LHCN-M2 (cell line): ENCODE data around the gene HOXA2. TPM values are rescaled to one million over a fixed set of nuclear protein-coding genes. Genes with fewer than 3 reads are reported as not detected.

Experiments used
- DNase-seq: peaks from one replicate; pipeline ENCODE4 v3.0.0-alpha.2; 2012; ENCODE audit warnings: low read depth
- polyA plus RNA-seq: library from polyadenylated mRNA; unstranded; fragments of >200 nt; gene quantifications from one replicate; pipeline ENCODE4 v1.2.1, GENCODE V29; 2012; ENCODE audit warnings: missing spikeins
- total RNA-seq: library from RNA; depleted of rRNA; stranded (reverse); fragments of >200 nt; gene quantifications from 2 replicates; pipeline ENCODE4 v1.2.3, GENCODE V29; 2014; rRNA removed

Gene HOXA2
- total RNA-seq = 0.46 and 0.51 TPM in 2 replicates
- polyA plus RNA-seq = 0.23 TPM

- DNase-seq = no peak
These were observed at the start of gene HOXA2 for GRCh38 chr7:27102581-27103442. HOXA2 (minus strand) TSS chr7:27102683; CDS start chr7:27102500, 183 bp downstream.

- DNase-seq = no peak
These were observed 49.0 kb upstream of the HOXA2 start for GRCh38 chr7:27151341-27151930.

DNA sequence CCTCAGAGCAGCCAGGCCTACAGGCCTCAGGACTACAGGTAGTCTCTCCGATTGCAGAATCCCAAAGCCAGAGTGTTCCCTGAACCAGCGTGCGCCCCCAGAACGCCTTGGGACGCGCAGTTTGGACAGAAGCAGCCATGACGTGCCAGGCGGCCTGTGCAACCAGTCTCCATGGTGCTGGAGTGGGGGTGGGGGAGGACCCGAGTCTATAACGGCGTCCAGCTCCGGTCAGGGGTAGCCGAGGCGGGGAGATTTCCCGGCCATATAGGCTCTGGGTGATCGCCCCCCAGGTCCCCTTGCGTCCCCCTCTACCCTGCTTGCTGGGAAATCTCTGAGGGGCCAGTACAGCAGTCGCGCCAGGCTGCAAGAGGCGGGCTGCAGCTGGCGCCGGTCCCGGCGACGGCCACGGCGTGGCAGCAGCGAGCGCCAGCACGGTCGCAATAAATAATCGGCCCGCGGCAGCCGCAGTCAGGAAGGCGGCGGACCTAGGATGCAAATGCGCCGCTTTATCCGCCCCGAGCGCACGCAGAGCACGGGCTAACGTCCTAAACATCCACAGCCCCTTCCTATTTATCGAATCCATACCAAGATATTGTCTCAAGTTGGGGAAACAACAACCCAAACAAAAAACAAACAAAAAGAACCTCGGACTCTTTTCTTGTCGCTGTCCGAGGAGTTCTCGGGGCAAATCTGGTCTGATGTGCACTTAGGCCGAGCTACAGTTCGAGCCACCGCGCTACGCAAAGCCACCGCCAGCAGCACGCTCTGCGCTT lies 48.3 kb upstream of the HOXA2 start:
- peak; percentile 77 for DNase-seq

DNA sequence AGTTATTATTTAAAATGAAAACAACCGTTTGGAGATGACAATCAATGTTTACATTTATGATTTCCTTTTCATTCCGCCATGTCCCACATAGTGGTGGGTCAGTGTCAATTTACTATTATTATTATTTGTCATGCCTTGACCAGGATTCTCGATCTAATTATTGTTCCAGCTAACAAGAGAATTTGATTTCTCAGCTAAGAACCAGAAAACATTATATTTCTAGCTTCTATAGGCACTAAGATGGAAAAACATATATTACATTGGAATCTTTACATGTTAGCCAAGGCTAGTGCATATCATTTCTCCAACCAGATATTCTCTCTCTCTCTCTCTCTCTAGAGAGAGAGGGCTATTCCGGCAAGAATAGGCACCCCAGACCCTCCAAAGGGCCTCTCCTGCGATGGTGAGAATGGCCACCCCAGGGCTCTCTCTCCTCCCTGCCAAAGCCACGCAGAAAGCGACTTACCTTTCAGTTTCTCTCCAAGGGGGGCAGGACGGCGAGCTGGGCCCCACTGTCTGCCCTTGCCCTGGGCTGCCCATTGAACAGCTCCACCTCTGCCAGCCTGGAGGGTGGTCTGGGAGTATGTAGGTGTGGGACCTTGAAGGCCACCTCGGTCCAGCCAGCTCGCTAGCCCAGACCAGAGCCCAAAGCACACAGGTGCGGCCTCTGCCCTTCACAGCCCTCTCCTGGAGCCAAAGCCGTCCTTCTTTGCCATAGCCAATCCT lies 47.5 kb upstream of the HOXA2 start:
- DNase-seq = no peak

DNA sequence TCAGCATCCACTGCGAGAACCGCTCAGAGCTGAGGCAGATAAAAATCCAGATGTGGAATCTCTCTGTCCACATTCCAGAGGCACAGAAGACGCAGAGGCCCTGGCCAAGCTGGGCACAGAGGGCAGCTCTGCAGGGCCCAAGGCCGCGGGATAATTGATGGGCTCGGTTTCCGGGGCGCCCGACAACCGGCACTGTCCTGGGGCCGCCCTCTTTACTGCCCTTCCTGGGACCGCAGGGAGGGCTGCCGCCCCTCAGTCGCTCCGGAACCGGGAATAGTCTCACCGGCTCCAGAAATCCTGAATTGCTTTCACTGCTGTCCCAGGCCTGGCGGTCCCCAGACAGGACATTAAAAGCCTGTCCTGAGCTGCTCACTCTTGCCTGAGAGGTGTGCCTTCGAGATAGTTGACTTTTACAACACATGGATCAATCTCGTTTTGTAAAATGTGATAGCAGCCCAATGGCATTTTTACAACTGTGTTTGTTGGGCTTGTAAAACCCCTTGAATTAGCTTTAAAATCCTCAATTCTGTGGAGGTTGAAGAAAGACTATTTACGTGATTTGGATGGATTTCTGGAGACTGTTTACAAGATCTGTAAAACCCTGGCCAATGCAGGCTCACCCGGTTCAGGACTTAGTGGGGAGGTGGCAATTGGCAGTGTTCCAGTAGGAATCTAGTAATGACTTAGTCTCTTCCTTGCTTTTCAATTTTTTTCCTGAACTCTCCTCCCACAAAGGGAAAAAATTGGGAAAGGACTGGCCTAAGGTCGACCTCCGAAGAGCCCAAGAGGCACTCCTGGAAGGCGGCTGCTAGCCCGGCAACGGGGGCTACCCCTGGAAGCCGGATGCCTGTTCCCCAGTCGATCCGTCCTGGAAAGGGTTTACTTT lies 46.5 kb upstream of the HOXA2 start:
- no peak for DNase-seq

DNA sequence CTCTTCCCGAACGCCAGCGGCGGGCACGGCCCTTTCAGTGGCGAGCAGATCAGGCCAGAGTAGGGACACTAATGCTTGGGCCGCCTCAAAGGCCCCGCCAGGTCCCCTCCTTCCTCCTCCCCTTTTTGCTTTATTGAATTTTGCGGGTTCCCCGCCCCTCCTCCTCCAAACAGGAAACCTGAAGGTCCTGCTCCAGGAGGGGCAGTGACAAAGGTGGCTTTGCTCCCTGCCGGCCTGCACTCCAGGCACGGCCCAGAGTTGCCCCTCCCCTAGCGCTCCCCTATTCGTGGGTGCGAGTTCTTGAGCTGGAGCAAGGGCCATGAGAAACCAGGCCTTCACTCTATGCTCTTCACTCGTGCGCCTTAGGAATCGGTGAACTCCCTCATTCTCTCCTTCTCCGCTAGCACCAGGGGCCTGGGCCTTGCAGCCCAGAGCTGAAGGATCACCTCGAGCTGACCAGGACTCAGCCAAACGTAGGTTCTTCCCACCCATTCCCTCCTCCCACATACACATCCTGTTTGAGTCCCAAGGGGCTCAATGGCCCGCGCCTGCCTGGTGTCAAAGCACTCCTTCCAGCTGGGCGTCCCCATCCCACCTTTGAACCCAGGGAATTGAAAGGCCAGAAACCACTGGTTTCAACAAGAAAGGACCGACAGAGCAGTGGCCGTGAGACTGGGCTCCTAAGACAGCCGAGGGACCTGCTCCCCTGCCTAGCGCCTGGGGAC lies 45.7 kb upstream of the HOXA2 start:
- no peak for DNase-seq

DNA sequence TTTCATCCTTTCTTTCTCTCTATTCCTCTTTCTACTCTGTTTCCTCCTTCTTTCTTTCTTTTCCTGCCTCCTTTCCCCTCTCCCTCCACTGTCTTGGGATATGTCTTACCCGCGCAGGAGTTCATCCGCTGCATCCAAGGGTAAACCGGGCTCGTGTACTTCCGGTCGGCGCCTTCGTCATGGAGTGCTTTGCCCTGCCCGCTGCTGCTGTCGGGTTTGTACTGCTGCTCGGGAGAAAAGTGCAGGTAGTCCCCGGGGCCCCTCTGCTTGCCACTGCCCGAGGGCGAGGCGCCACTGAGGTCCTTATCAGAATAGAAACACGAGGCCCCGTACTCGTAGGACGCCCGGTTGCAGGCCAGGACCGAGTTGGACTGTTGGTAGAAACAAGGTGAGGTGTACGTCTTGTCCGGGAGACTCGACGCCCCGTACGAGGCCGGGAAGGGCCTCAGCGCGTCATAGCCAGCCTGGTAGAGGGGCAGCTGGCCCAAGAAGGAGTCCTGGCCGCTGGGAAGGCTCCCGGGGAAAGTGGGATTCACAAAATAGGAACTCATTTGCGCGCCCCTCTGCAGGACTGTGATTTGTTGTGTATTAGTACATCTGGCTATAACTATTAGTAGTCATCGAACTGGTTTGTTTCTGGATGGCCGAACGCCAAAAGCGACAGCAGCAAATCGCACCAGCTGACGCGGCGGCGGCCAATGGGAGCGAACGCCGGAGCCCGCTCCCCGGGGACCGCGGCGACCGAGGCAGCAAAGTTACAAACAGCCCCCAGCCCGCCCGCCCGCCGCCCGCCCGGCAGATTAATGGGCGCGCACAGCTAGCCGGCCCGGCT lies 44.9 kb upstream of the HOXA2 start, which contains the start of gene HOXA6:
Gene HOXA6 (minus strand): TSS at position 576 of the 832 bp plus-strand sequence. CDS start 25 bp downstream, at position 551.
- no peak for DNase-seq

- no peak for DNase-seq
These were observed 44.2 kb upstream of the HOXA2 start for GRCh38 chr7:27146491-27147198.

DNA sequence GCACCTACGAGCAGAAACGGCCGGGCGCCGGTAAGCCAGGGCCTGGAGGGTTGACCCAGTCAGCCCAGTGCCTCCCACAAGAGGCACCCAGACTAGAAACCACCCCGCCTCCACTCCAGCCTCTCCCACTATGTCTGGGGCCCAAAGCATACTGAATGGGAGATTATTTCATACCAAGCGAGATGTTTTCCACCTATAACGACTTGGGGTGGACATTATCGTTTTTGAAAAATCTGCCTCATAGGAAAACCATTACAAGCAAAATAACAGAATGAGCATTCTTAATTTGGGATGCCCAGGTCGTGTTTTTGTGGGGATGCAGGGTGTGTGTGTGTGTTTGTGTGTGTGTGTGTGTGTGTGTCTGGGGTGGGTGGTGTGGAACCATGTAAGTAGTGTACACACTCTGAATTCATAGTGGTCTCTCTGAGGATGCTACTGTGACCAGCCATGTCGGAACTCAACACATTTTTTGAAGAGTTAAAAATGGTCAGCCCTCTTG lies 43.5 kb upstream of the HOXA2 start:
- DNase-seq = no peak

GRCh38 chr7:27145165-27145913 lies 42.9 kb upstream of the HOXA2 start:
- no peak for DNase-seq

DNA sequence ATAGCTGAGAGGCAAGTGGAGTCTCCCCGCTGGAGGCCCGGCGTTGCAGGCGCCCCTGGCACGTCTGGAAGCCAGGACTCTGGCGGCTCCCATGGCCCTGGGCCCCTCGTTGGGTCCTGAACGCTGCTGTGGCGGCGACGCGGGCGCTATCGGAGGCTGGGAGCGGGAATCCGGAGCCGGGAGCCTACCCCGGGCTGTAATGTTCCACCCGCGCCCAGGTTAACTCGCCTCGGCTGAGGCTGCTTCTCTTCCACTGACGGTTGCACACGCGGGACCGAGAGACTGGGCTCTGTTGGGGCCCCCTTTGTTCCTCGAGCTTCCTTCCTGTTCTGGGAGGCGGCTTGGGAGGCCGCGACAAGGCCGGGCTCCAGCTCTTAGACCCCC lies 42.3 kb upstream of the HOXA2 start:
- DNase-seq = no peak

- DNase-seq = no peak
These were observed 41.7 kb upstream of the HOXA2 start for GRCh38 chr7:27143950-27144780.

- DNase-seq = peak; percentile 99
These were observed 40.8 kb upstream of the HOXA2 start, which contains the start of gene HOXA5 for GRCh38 chr7:27143023-27143949. HOXA5 (minus strand) TSS chr7:27143681; CDS start chr7:27143607, 74 bp downstream.

DNA sequence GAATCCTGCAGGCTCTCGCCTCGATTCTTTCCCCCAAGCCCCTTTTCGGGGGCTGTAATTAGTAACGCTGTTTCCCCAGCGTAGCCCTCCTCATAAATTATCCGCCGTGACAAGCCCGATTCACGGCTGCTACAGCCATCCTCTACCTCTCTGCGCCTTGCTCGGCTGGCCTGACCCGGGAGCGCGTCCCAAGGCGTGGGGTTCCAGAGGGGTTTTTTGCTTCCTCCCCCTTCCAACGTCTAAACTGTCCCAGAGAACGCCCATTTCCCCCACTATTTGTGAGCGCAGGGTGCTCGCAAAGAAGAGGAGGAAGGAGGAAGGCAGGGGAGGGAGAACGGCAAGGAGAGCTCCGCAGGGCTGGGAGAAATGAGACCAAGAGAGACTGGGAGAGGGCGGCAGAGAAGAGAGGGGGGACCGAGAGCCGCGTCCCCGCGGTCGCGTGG lies 40.1 kb upstream of the HOXA2 start:
- DNase-seq = no peak
